A549 (cell line): ENCODE data around the gene GSE1. TPM values are rescaled to one million over a fixed set of nuclear protein-coding genes. Genes with fewer than 3 reads are reported as not detected.

Experiments
- ATAC-seq, 2 experiments: fragments of 200-7000 bp in 1 of 2; fragments of >200 bp in 1 of 2; cut with Nextera tagmentation in 1 of 2; cut with Tn5 transposase in 1 of 2; 3 replicates each; pipeline versions ENCODE4 v1.8.0 to v1.9.1; 2018 to 2020; ENCODE audit warnings: mild to moderate bottlenecking in 1 of 2, moderate library complexity in 1 of 2
- CTCF ChIA-PET: fragments of 300-600 bp; sonication (Branson Sonifier 250); formaldehyde crosslinking; extraction: SDS; loops from one replicate; lab custom pipeline; 2021; ENCODE audit warnings: antibody characterized with exemption, inconsistent platforms; lab: Yijun Ruan, JAX
- POLR2A ChIA-PET: fragments of 350-600 bp; formaldehyde crosslinking; extraction: SDS; loops from one replicate; lab custom pipeline; 2021; ENCODE audit warnings: antibody characterized with exemption, inconsistent platforms; lab: Yijun Ruan, JAX
- DNase-seq, 2 experiments: peaks; one replicate each; pipeline versions ENCODE4 v3.0.0 to v3.0.0-alpha.2; 2011 to 2016; ENCODE audit warnings: low read depth in 1 of 2, low spot score in 1 of 2
- FAIRE-seq: peaks from 2 replicates; lab custom pipeline; 2011; peaks lifted over from hg19 to GRCh38; lab: Jason Lieb, UNC
- H3K27ac ChIP-seq, 2 experiments: fragments of >200 bp; sonication (Bioruptor Twin); formaldehyde crosslinking; 3 replicates each; pipeline ENCODE4 v1.5.1; 2016 to 2017
- H3K4me1 ChIP-seq: fragments of >200 bp; sonication (Bioruptor Twin); formaldehyde crosslinking; 3 replicates; pipeline ENCODE4 v1.6.1; 2016
- H3K4me2 ChIP-seq: fragments of >200 bp; sonication (Bioruptor Twin); formaldehyde crosslinking; 3 replicates; pipeline ENCODE4 v1.6.1; 2016
- H3K4me3 ChIP-seq: fragments of >200 bp; sonication (Bioruptor Twin); formaldehyde crosslinking; 3 replicates; pipeline ENCODE4 v1.5.1; 2016
- H3K9me3 ChIP-seq: fragments of >200 bp; sonication (Bioruptor Twin); formaldehyde crosslinking; 3 replicates; pipeline ENCODE4 v1.6.1; 2016
- ATOH8 ChIP-seq: fragments of 250-450 bp; sonication (Bioruptor Pico); IDR thresholded peaks from 2 replicates; pipeline ENCODE4 v1.5.0; 2020; ENCODE audit warnings: low read depth, mild to moderate bottlenecking, moderate library complexity
- CBX2 ChIP-seq: fragments of 200-600 bp; sonication (generic); IDR thresholded peaks from 2 replicates; pipeline ENCODE4 v1.6.1; 2016; ENCODE audit warnings: low read depth, mild to moderate bottlenecking, borderline replicate concordance
- CHD2 ChIP-seq: fragments of 150-350 bp; IDR thresholded peaks from 2 replicates; pipeline ENCODE4 v1.6.1; 2014; ENCODE audit warnings: low read length; ENCODE audit not compliant: partially characterized antibody
- CTCF ChIP-seq: fragments of >200 bp; sonication (Bioruptor Twin); formaldehyde crosslinking; IDR thresholded peaks from 3 replicates; pipeline ENCODE4 v1.5.1; 2016
- EHF ChIP-seq: fragments of 250-450 bp; sonication (Bioruptor Pico); IDR thresholded peaks from 2 replicates; pipeline ENCODE4 v1.5.0; 2020; ENCODE audit warnings: mild to moderate bottlenecking
- ESRRA ChIP-seq: fragments of 150-350 bp; IDR thresholded peaks from 2 replicates; pipeline ENCODE4 v1.6.1; 2014; ENCODE audit warnings: mild to moderate bottlenecking, low read length, borderline replicate concordance
- FOSB ChIP-seq: fragments of 250-450 bp; sonication (Bioruptor Pico); IDR thresholded peaks from 2 replicates; pipeline ENCODE4 v1.5.0; 2020; ENCODE audit warnings: mild to moderate bottlenecking, moderate library complexity
- FOXS1 ChIP-seq: fragments of 250-450 bp; sonication (Bioruptor Pico); IDR thresholded peaks from 2 replicates; pipeline ENCODE4 v1.5.0; 2020; ENCODE audit warnings: mild to moderate bottlenecking, moderate library complexity
- GATA3 ChIP-seq: IDR thresholded peaks from 2 replicates; pipeline ENCODE4 v1.6.1; 2012; ENCODE audit warnings: borderline replicate concordance
- HES2 ChIP-seq: fragments of >200 bp; sonication (Bioruptor Twin); formaldehyde crosslinking; IDR thresholded peaks from 2 replicates; pipeline ENCODE4 v1.6.1; 2016
- HMGXB4 ChIP-seq: fragments of 250-450 bp; sonication (Bioruptor Pico); IDR thresholded peaks from 2 replicates; pipeline ENCODE4 v1.5.0; 2021; ENCODE audit warnings: mild to moderate bottlenecking, moderate library complexity, borderline replicate concordance
- HOXA7 ChIP-seq: fragments of 250-450 bp; sonication (Bioruptor Pico); IDR thresholded peaks from 2 replicates; pipeline ENCODE4 v1.5.0; 2020; ENCODE audit warnings: mild to moderate bottlenecking, moderate library complexity
- HOXB5 ChIP-seq: fragments of 250-450 bp; sonication (Bioruptor Pico); IDR thresholded peaks from 2 replicates; pipeline ENCODE4 v1.5.0; 2020; ENCODE audit warnings: mild to moderate bottlenecking, moderate library complexity
- JUN ChIP-seq, 2 experiments: fragments of >200 bp; sonication (Bioruptor Twin); formaldehyde crosslinking; IDR thresholded peaks; 2 replicates in 1 of 2; 3 replicates in 1 of 2; pipeline ENCODE4 v1.6.1; 2016 to 2017
- KDM5A ChIP-seq: fragments of 200-600 bp; sonication (generic); IDR thresholded peaks from 2 replicates; pipeline ENCODE4 v1.6.1; 2016; ENCODE audit warnings: antibody characterized with exemption, mild to moderate bottlenecking
- NFE2L2 ChIP-seq: fragments of 150-350 bp; conservative IDR thresholded peaks from 2 replicates; pipeline ENCODE4 v1.6.1; 2014; ENCODE audit warnings: low read length
- POLR2A ChIP-seq: IDR thresholded peaks from 2 replicates; pipeline ENCODE4 v1.6.1; 2012; ENCODE audit warnings: mild to moderate bottlenecking, low read length
- RAD21 ChIP-seq, 2 experiments: fragments of >200 bp in 1 of 2; sonication (Bioruptor Twin) in 1 of 2; formaldehyde crosslinking in 1 of 2; IDR thresholded peaks in 1 of 2; conservative IDR thresholded peaks in 1 of 2; 2 replicates in 1 of 2; 3 replicates in 1 of 2; pipeline ENCODE4 v1.6.1; 2012 to 2018; ENCODE audit warnings: inconsistent platforms in 1 of 2
- RFX5 ChIP-seq: fragments of 450-650 bp; IDR thresholded peaks from 2 replicates; pipeline ENCODE4 v1.7.1; 2014; ENCODE audit warnings: antibody characterized with exemption, mild to moderate bottlenecking, moderate library complexity
- RNF2 ChIP-seq: fragments of 200-600 bp; sonication (generic); IDR thresholded peaks from 2 replicates; pipeline ENCODE4 v1.6.1; 2016; ENCODE audit warnings: low read depth, mild to moderate bottlenecking, antibody characterized with exemption, moderate library complexity, borderline replicate concordance
- SMC3 ChIP-seq: fragments of >200 bp; sonication (Bioruptor Twin); formaldehyde crosslinking; IDR thresholded peaks from 3 replicates; pipeline ENCODE4 v1.6.1; 2018; ENCODE audit warnings: inconsistent platforms
- ZC3H11A ChIP-seq: fragments of 450-650 bp; IDR thresholded peaks from 2 replicates; pipeline ENCODE4 v1.6.1; 2014; ENCODE audit warnings: antibody characterized with exemption, mild to moderate bottlenecking
- ZNF302 ChIP-seq: fragments of 250-450 bp; sonication (Bioruptor Pico); IDR thresholded peaks from 2 replicates; pipeline ENCODE4 v1.9.0; 2021; ENCODE audit warnings: inconsistent platforms, mild to moderate bottlenecking, moderate library complexity
- WGBS: methylation state at CpG from one replicate; pipeline ENCODE4 v1.1.6; 2017; ENCODE audit errors: missing lambda C conversion rate; 5-methylcytosine and 5-hydroxymethylcytosine counted together
- polyA plus RNA-seq, 4 experiments: library from polyadenylated mRNA; depleted of rRNA in 3 of 4; stranded (reverse); fragments of >200 nt; fragmentation: RNase III in 1 of 4; extraction: RNeasy Plus Mini Kit Qiagen cat#74134 plus additional on column Dnase treatment in 1 of 4; gene quantifications; 2 replicates in 3 of 4; 3 replicates in 1 of 4; pipeline ENCODE4 v1.2.3, GENCODE V29; 2011 to 2017

Gene GSE1
- polyA plus RNA-seq, 2 of the 4 experiments (the other 2 are of a cell fraction): 20.7 to 24.3 TPM

GRCh38 chr16:85662482-85662812, 49.3 kb downstream of the GSE1 start (continued):
- no peak for TF ChIP-seq FOSB (CRISPR knock-in tag)
- TF ChIP-seq HES2: no peak
- no peak for TF ChIP-seq POLR2A
- no peak for TF ChIP-seq RNF2
- TF ChIP-seq CHD2: no peak
- TF ChIP-seq, all 56 proteins: peak for 0

- Histone ChIP-seq H3K27ac (no peak overlapping the region), H3K4me1 (no peaks in the 10 kb centered on the region), H3K4me3 (no peak overlapping the region), H3K4me2 (no peak overlapping the region), H3K9me3 (no peaks in the 10 kb centered on the region)
- ChIA-PET POLR2A (no interaction called here), CTCF (interaction anchor here (1.4 to 9.4 kb wide), 3 partner anchors 13 to 55 kb away, joined by 3 to 96 read pairs (median 41); no protein-coding TSS in a partner anchor)
- DNase-seq (no peak), ATAC-seq (no peak), FAIRE-seq (no peak)
- WGBS: 95% methylated on average over 38 of the region's 38 CpGs
- TF ChIP-seq JUN (IDR thresholded peaks at IDR 0.05): no peak
- TF ChIP-seq HOXA7 (CRISPR knock-in tag): no peak
- no peak for TF ChIP-seq ESRRA
- no peak for TF ChIP-seq CBX2
- TF ChIP-seq RAD21 (conservative IDR thresholded peaks at IDR 0.05 in 1 of 2, IDR thresholded peaks at IDR 0.05 in 1 of 2): no peak
- no peak for TF ChIP-seq ZNF302 (CRISPR knock-in tag)
- TF ChIP-seq HMGXB4 (CRISPR knock-in tag): no peak
- no peak for TF ChIP-seq CHD2
- TF ChIP-seq ZC3H11A: no peak
- TF ChIP-seq NFE2L2: no peak
- no peak for TF ChIP-seq EHF (CRISPR knock-in tag)
Measured at GRCh38 chr16:85662976-85663830, 50.1 kb downstream of the GSE1 start.

GRCh38 chr16:85663891-85664321, 50.8 kb downstream of the GSE1 start:
- no peak overlapping the region for H3K4me2 ChIP-seq
- no peak for ATAC-seq
- POLR2A ChIA-PET: no interaction called here
- no peaks in the 10 kb centered on the region for H3K9me3 ChIP-seq
- 90% methylated on average over 12 of the region's 12 CpGs for whole genome bisulfite sequencing
- TF ChIP-seq JUN (IDR thresholded peaks at IDR 0.05) (no peak), FOXS1 (CRISPR knock-in tag) (no peak), SMC3 (no peak), ATOH8 (CRISPR knock-in tag) (no peak), CTCF (no peak), GATA3 (no peak), RFX5 (no peak), KDM5A (no peak), HOXB5 (CRISPR knock-in tag) (no peak)
- TF ChIP-seq, all 56 proteins: peak for 0
- FAIRE-seq: no peak
- CTCF ChIA-PET: no interaction called here
- DNase-seq: no peak
- Histone ChIP-seq H3K4me3 (no peak overlapping the region), H3K4me1 (no peaks in the 10 kb centered on the region), H3K27ac (no peak overlapping the region)
